Measurements from ENCODE around the gene TMEM182.

Gene TMEM182

DNA sequence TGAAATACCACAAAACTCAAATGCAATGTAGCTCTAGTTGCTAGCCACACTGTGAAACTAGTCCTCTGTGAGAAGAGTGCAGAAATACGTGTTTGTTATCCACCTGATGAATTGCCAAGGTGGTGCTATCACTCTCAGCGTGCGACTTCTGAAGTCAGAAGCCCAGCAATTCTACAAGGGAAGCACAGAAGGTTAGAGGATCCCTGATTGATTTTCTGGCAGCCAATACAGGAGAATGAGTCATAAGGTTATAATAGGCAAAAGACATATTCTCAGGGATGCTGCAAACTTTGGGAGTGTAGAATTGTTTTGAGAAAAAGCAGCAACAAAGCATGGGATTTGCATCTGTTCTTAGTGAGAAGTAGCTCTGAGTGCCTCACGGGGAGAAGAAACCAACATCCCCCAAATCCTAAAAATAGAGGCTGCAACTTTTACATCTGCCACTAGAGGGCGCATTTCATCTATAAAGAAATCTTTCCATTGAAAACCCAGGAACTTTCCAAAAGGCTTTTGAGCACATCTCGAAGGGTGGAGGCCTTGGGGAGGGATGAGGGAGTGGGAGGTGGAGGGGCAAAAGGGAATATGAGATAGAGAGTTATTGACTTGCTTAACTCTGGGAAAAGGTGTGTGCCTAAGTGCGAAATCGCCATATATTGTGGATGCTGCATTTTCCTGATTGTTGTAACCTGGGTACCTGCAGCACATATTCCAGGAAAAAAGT, 78.0 kb downstream of the TMEM182 start:
- Histone ChIP-seq H3K4me3 (ENCODE audit: low read depth, low read length, poor library complexity, severe bottlenecking) (no peak overlapping the region), H3K27me3 (ENCODE audit: insufficient read depth, low read length) (no peaks in the 10 kb centered on the region), H3K4me2 (ENCODE audit: low read length) (no peak overlapping the region), H3K79me2 (ENCODE audit: insufficient read depth, low read length) (no peaks in the 10 kb centered on the region), H3F3A (ENCODE audit: insufficient read depth, low read length) (no peaks in the 10 kb centered on the region), H3K27ac (ENCODE audit: low read depth, low read length, poor library complexity, severe bottlenecking) (no peak overlapping the region), H3K9me3 (ENCODE audit: low read length) (no peaks in the 10 kb centered on the region), H3K9ac (ENCODE audit: low read length) (no peak overlapping the region), H3K4me1 (ENCODE audit: insufficient read depth, low read length, severe bottlenecking) (no peaks in the 10 kb centered on the region), H2AFZ (ENCODE audit: low read length) (no peak overlapping the region), H3K9me2 (ENCODE audit: low read depth, low read length) (no peaks in the 10 kb centered on the region), H4K20me1 (ENCODE audit: insufficient read depth, low read length) (no peaks in the 10 kb centered on the region), H3K36me3 (ENCODE audit: insufficient read depth, low read length) (no peaks in the 10 kb centered on the region)
- TF ChIP-seq, protein P1, sequence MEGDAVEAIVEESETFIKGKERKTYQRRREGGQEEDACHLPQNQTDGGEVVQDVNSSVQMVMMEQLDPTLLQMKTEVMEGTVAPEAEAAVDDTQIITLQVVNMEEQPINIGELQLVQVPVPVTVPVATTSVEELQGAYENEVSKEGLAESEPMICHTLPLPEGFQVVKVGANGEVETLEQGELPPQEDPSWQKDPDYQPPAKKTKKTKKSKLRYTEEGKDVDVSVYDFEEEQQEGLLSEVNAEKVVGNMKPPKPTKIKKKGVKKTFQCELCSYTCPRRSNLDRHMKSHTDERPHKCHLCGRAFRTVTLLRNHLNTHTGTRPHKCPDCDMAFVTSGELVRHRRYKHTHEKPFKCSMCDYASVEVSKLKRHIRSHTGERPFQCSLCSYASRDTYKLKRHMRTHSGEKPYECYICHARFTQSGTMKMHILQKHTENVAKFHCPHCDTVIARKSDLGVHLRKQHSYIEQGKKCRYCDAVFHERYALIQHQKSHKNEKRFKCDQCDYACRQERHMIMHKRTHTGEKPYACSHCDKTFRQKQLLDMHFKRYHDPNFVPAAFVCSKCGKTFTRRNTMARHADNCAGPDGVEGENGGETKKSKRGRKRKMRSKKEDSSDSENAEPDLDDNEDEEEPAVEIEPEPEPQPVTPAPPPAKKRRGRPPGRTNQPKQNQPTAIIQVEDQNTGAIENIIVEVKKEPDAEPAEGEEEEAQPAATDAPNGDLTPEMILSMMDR (IDR thresholded peaks at IDR 0.05; ENCODE audit: low read length), result peak; percentile 77
- TF ChIP-seq EZH2 (IDR thresholded peaks at IDR 0.05; ENCODE audit: borderline replicate concordance, low read length), result no peak

DNA sequence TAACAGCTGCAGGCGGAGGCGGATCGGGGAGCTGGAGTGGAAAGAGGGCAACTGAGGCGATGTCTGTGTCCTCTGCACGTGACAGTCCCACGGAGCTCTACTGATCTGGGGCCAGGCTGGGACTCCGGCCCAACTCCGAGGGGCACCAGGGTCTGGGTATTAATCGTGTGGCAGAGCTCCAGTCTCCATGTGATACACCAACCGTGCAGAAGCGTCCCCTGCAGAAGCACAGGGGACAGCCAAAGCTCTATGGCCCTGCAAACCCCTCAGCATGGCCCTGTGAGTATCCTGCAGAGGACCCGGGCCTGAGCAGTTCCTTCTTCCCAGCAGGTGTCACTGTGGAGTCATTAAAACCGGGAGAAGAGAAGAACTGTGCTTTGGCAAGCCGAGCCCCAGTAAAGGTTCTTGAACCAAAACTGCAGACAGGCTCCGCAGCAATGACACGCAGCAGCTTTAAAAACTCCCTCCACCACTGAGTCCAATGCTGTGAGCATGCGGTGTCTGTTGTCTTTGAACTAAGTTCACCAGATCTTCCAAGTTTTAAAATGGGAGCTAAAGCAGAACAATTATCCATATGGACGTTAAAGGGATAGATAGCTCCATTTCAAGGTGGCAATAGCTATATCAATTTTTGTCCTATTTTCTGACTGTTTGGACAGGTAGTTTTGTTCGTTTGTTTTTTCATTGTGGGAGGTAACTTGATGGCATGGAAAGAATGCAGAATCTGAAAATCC, 79.4 kb downstream of the TMEM182 start:
- no peaks in the 10 kb centered on the region for H3K4me1 ChIP-seq (ENCODE audit: insufficient read depth, low read length, severe bottlenecking)
- H3K27ac ChIP-seq (ENCODE audit: low read depth, low read length, poor library complexity, severe bottlenecking), result no peak overlapping the region
- no peak overlapping the region for H2AFZ ChIP-seq (ENCODE audit: low read length)
- H3K36me3 ChIP-seq (ENCODE audit: insufficient read depth, low read length), result no peaks in the 10 kb centered on the region
- TF ChIP-seq EZH2 (IDR thresholded peaks at IDR 0.05; ENCODE audit: borderline replicate concordance, low read length), result no peak
- TF ChIP-seq, protein P1 (IDR thresholded peaks at IDR 0.05; ENCODE audit: low read length), result peak; percentile 50; the same call in 1 of the 2 replicates
- no peak overlapping the region for H3K4me2 ChIP-seq (ENCODE audit: low read length)
- H3K9me2 ChIP-seq (ENCODE audit: low read depth, low read length), result no peaks in the 10 kb centered on the region
- H4K20me1 ChIP-seq (ENCODE audit: insufficient read depth, low read length), result no peaks in the 10 kb centered on the region
- no peak overlapping the region for H3K9ac ChIP-seq (ENCODE audit: low read length)
- H3K79me2 ChIP-seq (ENCODE audit: insufficient read depth, low read length), result no peaks in the 10 kb centered on the region
- no peaks in the 10 kb centered on the region for H3K9me3 ChIP-seq (ENCODE audit: low read length)
- no peaks in the 10 kb centered on the region for H3K27me3 ChIP-seq (ENCODE audit: insufficient read depth, low read length)
- no peak overlapping the region for H3K4me3 ChIP-seq (ENCODE audit: low read depth, low read length, poor library complexity, severe bottlenecking)
- no peaks in the 10 kb centered on the region for H3F3A ChIP-seq (ENCODE audit: insufficient read depth, low read length)

DNA sequence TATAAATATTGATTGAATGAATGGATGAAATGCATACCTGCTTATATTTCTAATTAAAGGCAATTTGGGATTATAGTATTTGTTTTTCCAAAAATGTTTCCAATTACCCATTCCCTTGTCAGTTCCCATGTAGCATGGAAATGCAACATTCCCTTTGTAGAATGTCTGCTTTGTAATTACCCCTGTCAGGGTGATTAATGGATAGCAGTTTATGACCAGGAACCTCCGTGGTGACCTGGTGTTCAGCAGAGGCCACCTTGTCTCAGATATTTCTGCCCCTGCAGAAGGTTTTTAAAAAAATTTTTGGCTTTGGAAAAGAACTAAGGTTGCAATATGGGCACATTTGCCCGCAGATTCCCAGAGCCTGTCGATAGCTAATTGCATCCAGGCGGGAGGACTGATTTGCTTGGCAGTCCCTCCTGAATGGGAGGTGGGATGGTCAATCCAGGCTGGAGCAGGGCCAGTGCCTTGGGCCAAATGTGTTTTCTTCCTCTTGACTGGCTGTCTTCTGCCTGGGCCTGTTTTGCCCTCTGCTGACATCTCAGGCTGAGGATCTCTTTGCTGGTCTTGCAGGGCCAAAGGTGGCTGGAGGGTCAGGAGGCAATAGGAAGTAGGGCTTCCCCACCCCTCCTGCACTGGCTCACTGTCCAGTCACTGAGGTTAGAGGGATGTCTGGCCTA, 82.1 kb downstream of the TMEM182 start:
- H3K9ac ChIP-seq (ENCODE audit: low read length), result no peak overlapping the region
- H3K27ac ChIP-seq (ENCODE audit: low read depth, low read length, poor library complexity, severe bottlenecking), result no peak overlapping the region
- no peaks in the 10 kb centered on the region for H3K36me3 ChIP-seq (ENCODE audit: insufficient read depth, low read length)
- no peaks in the 10 kb centered on the region for H3K4me1 ChIP-seq (ENCODE audit: insufficient read depth, low read length, severe bottlenecking)
- no peaks in the 10 kb centered on the region for H3K9me2 ChIP-seq (ENCODE audit: low read depth, low read length)
- no peak overlapping the region for H2AFZ ChIP-seq (ENCODE audit: low read length)
- H3K79me2 ChIP-seq (ENCODE audit: insufficient read depth, low read length), result no peaks in the 10 kb centered on the region
- no peak overlapping the region for H3K4me2 ChIP-seq (ENCODE audit: low read length)
- no peaks in the 10 kb centered on the region for H4K20me1 ChIP-seq (ENCODE audit: insufficient read depth, low read length)
- H3F3A ChIP-seq (ENCODE audit: insufficient read depth, low read length), result no peaks in the 10 kb centered on the region
- H3K4me3 ChIP-seq (ENCODE audit: low read depth, low read length, poor library complexity, severe bottlenecking), result no peak overlapping the region
- H3K27me3 ChIP-seq (ENCODE audit: insufficient read depth, low read length), result no peaks in the 10 kb centered on the region
- H3K9me3 ChIP-seq (ENCODE audit: low read length), result no peaks in the 10 kb centered on the region
- no peak for TF ChIP-seq EZH2 (IDR thresholded peaks at IDR 0.05; ENCODE audit: borderline replicate concordance, low read length)
- TF ChIP-seq, protein P1 (IDR thresholded peaks at IDR 0.05; ENCODE audit: low read length), result no peak

Data from OCI-LY1 (cell line).